Endometrial microvascular endothelial cells (primary cell): ENCODE data around the gene LHX5. TPM values are rescaled to one million over a fixed set of nuclear protein-coding genes. Genes with fewer than 3 reads are reported as not detected.

ENCODE experiments used
- in situ Hi-C: cut with HindIII; loops from 2 replicates; pipeline ENCODE4 v1.10.0; 2017; ENCODE audit warnings: low sequenced_read_pairs, low pct_unique_long_range_greater_than_20kb; ENCODE audit errors: inconsistent ontology term
- total RNA-seq: library from RNA; depleted of rRNA; stranded (reverse); fragments of >200 nt; gene quantifications from one replicate; pipeline ENCODE4 v1.2.3, GENCODE V29; 2015; ENCODE audit errors: inconsistent ontology term

The LHX5 gene
- total RNA-seq, 1 donor from 2014 or later, result not detected

DNA sequence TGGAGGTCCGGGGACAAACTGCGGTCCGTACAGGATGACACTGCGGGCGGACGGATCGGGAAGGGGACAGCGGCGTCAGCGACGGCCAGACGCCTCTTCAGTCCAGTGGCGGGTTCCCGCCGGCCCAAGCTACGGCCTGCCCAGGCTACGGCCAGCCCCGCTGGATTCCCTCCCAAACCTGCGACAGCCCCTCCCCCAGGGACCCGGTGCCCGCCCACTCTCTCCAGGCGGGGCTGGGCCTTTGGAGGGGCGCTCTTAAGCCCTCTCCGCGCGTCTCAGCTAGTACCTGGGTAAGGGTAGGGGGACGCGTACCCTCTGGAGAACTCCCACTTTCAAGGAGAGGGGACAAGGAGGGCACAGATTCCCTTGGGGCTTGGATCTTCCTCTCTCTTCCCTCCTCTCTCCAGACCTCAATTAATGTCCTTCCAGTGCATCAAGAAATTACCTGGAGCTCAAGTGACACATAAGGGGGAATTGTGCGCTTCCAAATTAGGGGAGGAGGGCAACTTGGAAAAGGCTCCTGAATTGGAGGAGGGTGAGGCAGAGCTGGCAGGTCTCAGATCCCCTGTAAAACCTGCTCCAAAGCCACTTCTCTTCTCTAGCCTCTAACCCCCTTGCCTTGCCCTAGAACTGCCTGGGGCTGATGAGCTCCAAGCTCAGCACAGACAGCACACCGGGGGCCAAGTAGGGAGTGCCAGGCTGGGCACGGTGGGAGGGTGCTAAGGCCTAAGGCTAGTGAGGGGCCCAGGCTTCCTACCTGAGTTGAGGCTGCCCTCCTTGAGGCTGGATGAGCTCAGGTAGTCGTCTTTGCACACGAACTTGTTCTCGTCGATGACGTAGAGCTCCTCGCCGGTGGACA lies 3.1 kb downstream of the LHX5 start:
- in situ Hi-C loops, result no loop called here

DNA sequence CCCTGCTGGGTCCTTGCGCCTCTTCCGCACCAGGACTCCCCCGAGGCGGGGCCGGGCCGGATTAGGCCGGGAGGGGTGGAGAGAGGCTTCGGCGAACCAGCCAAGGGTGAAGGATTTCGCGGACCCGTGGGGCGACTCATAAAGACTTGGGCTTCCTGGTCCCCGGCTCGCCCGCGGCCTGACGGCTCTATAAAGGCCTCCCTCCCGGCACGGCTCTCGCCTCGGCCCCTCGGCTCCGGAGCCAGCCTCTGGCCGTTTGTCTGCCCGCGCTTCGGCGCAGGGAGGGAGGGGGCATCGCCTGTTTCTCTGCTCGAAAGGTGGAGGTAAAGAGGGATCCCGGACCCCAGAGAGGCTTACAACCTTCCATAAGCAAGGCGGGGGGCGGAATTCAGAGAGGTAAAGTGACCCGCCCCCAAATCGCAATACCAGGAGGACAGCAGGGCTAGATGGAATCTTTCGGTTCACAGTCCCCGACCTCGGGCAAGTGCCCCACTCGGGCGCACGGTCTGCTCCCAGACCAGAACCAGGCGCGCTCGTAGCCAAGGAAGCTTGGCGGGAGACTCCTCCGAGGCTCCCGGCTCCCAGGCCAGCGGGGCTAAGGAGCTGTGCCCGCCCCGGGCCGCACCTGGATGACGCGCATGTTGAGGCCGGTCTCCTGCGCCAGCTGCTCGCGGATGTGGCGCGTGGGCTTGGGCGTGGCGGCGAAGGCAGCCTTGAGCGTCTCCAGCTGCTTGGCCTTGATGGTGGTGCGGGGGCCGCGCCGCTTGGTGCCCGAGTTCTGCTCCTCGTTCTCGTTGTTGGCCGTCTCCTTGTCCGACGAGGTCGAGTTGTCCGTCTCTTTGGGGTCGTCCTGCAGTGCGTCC lies 3.9 kb downstream of the LHX5 start:
- in situ Hi-C loops, result no loop called here

DNA sequence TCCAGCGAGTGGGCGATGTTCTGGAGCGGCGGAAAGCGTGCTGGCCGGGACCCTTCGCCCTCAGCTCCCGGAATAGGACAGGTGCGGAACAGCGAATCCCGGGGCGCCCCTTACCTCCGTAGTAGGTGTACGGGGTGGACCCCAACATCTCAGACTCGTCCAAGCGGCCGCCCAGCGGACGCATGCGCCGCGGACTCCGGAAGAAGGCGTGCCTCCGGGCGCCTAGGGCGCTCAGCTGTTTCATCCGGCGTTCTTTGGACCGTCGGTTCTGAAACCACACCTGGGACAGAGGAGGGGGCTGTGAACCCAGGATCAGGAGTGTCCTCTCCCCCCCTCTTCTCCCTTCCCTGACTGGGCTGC lies 4.5 kb downstream of the LHX5 start:
- in situ Hi-C loops, result no loop called here

- in situ Hi-C loops, result no loop called here
Observed at GRCh38 chr12:113466454-113467141, 5.1 kb downstream of the LHX5 start.

GRCh38 chr12:113465808-113466453 lies 5.7 kb downstream of the LHX5 start:
- in situ Hi-C loops, result no loop called here

GRCh38 chr12:113464852-113465719 lies 6.6 kb downstream of the LHX5 start:
- in situ Hi-C loops, result no loop called here

DNA sequence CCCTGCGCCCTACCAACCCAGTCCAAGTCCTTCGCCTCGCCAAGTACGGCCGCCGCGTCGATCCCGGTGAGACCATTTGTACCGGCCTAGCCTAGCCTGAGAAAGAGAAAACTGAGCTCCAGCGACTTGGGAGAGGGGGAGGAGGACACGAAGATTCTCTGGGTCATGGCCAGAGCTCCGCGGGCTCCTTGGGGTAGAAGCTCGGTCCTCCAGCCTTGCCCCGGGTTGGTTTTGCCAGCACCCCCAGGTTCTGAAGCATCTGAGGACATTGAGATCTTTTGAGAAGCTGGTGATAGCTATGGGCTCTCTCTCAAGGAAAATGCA lies 7.3 kb downstream of the LHX5 start:
- in situ Hi-C loops, result no loop called here

DNA sequence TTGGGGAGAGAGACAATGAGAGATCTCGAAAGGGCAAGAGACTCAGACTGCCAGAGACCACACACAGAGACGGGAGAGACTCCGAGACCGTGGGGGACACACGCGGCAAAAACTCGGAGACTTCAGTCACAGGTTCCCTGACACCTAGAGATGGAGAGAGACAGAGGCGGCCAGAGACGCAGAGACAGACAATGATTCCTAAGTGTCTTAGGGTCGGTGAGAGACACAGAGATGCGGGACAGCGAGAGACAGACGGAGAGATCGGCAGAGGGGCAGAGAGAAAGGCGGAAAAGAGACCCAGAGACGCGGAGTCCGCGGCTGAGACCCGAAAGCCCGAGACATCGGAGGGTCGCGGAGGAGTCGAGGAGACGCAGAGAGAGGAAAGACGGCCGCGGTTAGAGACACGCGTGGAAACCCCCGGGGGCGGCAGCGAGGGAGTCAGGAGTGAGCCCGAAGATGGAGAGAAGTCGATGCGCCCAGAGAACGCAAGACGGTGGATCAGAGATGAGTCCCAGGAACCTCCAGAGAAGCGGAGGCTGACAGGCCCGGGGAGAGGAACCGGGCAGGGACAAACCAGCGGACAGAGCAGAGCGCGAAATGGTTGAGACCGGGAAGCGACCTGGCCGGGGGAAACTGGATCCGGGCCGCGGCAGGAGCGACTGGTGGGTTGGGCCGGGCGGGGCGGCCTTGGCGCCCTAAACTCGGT lies 7.8 kb downstream of the LHX5 start:
- in situ Hi-C loops, result no loop called here

GRCh38 chr12:113462998-113463745 lies 8.5 kb downstream of the LHX5 start:
- in situ Hi-C loops, result no loop called here

GRCh38 chr12:113462117-113462774 lies 9.4 kb downstream of the LHX5 start:
- in situ Hi-C loops, result no loop called here

DNA sequence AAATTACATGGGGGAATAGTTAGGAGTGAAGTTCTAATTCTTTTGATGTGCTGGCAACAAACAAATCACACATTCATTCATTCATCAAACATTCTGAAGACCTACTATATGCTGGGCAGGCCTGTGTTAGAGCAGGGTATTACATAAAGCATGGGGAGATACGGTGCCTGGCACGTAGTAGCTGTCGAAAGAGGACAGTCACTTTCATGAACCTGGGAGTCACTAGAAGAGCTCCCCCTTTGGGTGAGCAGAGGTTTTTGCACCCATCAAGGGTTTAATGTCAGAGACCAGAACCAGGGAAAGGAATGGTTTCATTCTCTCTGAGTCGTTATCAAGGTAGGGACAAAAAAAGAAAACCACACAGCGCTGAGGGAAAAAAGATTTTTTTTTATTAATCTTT lies 10.0 kb downstream of the LHX5 start:
- in situ Hi-C loops, result no loop called here

GRCh38 chr12:113459981-113460380 lies 11.7 kb downstream of the LHX5 start:
- in situ Hi-C loops, result no loop called here

DNA sequence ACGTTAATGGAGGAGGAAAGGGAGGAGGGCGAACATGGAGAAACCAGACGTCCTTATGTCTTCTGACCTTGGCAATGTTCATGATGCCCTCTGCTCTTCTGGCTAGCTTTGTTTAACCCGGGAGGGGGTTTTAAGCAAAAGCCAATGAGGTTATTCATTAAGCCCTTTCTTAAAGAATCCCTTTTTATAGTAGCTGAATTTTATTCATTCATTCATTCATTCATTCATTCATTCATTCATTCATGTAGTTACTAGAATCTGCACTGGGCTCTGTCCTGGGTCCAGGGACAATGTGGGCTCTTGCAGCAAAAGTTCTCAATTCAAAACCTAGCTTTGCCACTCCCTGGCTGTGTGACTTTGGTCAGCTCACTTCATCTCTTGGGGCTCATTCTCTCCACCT lies 14.0 kb downstream of the LHX5 start:
- in situ Hi-C loops, result no loop called here

- in situ Hi-C loops, result no loop called here
Observed at GRCh38 chr12:113457185-113457584, 14.5 kb downstream of the LHX5 start.

- in situ Hi-C loops, result no loop called here
Observed at GRCh38 chr12:113456761-113457160, 14.9 kb downstream of the LHX5 start.

GRCh38 chr12:113456199-113456598 lies 15.5 kb downstream of the LHX5 start:
- in situ Hi-C loops, result no loop called here

GRCh38 chr12:113453330-113453729 lies 18.3 kb downstream of the LHX5 start:
- in situ Hi-C loops, result no loop called here
